Right renal cortex interstitium (tissue), 3 donors: Measurements from ENCODE around the gene MSI1. TPM values are rescaled to one million over a fixed set of nuclear protein-coding genes. Genes with fewer than 3 reads are reported as not detected.
A peak's percentile ranks its signal among the peaks of the same experiment; 100 is the strongest.

ENCODE experiments used
- DNase-seq, 3 donors: peaks; one replicate each; pipeline ENCODE4 v3.0.0-alpha.2; 2013; ENCODE audit warnings: low read depth in 3 of 3, low spot score in 2 of 3
- polyA plus RNA-seq, 3 donors: library from polyadenylated mRNA; unstranded; fragments of 120-200 nt; gene quantifications; one replicate each; pipeline ENCODE4 v1.2.1, GENCODE V29; 2013; ENCODE audit not compliant: insufficient read length in 3 of 3

The MSI1 gene
- polyA plus RNA-seq: 10 to 100 TPM; 15.5 to 18.3 (median 15.8) TPM

- no peak for DNase-seq
These were observed at the start of gene MSI1 for GRCh38 chr12:120368789-120369602. Gene MSI1 (minus strand): TSS chr12:120369164. CDS start chr12:120369091, 73 bp downstream.

- no peak for DNase-seq
These were observed 49.1 kb upstream of the MSI1 start for GRCh38 chr12:120417917-120418580.

GRCh38 chr12:120416490-120417216 is 47.7 kb upstream of the MSI1 start:
- no peak for DNase-seq

- DNase-seq: peak in 2 of 3 donors; percentile 77 to 80
These were observed 45.1 kb upstream of the MSI1 start for GRCh38 chr12:120413901-120414695.

- DNase-seq: no peak
These were observed 43.5 kb upstream of the MSI1 start for GRCh38 chr12:120412421-120412820.

GRCh38 chr12:120408771-120409170 is 39.8 kb upstream of the MSI1 start:
- no peak for DNase-seq

- DNase-seq: no peak
These were observed 37.6 kb upstream of the MSI1 start for GRCh38 chr12:120406553-120406952.

GRCh38 chr12:120406069-120406468 is 37.1 kb upstream of the MSI1 start:
- no peak for DNase-seq

- DNase-seq: no peak
These were observed 35.3 kb upstream of the MSI1 start for GRCh38 chr12:120404271-120404670.

GRCh38 chr12:120403869-120404268 is 34.9 kb upstream of the MSI1 start:
- DNase-seq: no peak

- DNase-seq: no peak
These were observed 33.3 kb upstream of the MSI1 start for GRCh38 chr12:120402217-120402616.

GRCh38 chr12:120399531-120399930 is 30.6 kb upstream of the MSI1 start:
- DNase-seq: no peak

GRCh38 chr12:120397824-120398540 is 29.0 kb upstream of the MSI1 start:
- DNase-seq: no peak

- DNase-seq: no peak
These were observed 25.8 kb upstream of the MSI1 start for GRCh38 chr12:120394483-120395367.

GRCh38 chr12:120390540-120391120 is 21.7 kb upstream of the MSI1 start:
- no peak for DNase-seq

- DNase-seq: no peak
These were observed 19.9 kb upstream of the MSI1 start for GRCh38 chr12:120388691-120389481.

GRCh38 chr12:120381752-120382419 is 12.9 kb upstream of the MSI1 start:
- DNase-seq: no peak
